ENCODE measurements around the gene MLLT3. TPM values are rescaled to one million over a fixed set of nuclear protein-coding genes. Genes with fewer than 3 reads are reported as not detected.

Gene MLLT3
- polyA plus RNA-seq, 1 experiment: 32.5 TPM

GRCh38 chr9:20507431-20507830 is 114.9 kb downstream of the MLLT3 start:
- CTCF ChIA-PET: no interaction called here
- H3K27me3 ChIP-seq (ENCODE audit: control insufficient read depth, insufficient read depth, low read length): no peaks in the 10 kb centered on the region
- H3K4me3 ChIP-seq (ENCODE audit: low read depth, low read length): no peak overlapping the region
- H3K27ac ChIP-seq (ENCODE audit: low read depth, low read length): no peak overlapping the region
- POLR2A ChIA-PET: no interaction called here
- no peak for TF ChIP-seq CTCF (IDR thresholded peaks at IDR 0.05; ENCODE audit: low read depth, low read length)
- no peak for DNase-seq (ENCODE audit: low read depth, low spot score)
- H3K9me3 ChIP-seq (ENCODE audit: control insufficient read depth, insufficient read depth, low read length): no peaks in the 10 kb centered on the region

- POLR2A ChIA-PET: no interaction called here
- TF ChIP-seq CTCF (IDR thresholded peaks at IDR 0.05; ENCODE audit: low read depth, low read length): no peak
- H3K4me3 ChIP-seq (ENCODE audit: low read depth, low read length): no peak overlapping the region
- H3K27me3 ChIP-seq (ENCODE audit: control insufficient read depth, insufficient read depth, low read length): no peaks in the 10 kb centered on the region
- CTCF ChIA-PET: no interaction called here
- no peak overlapping the region for H3K27ac ChIP-seq (ENCODE audit: low read depth, low read length)
- DNase-seq (ENCODE audit: low read depth, low spot score): no peak
- no peaks in the 10 kb centered on the region for H3K9me3 ChIP-seq (ENCODE audit: control insufficient read depth, insufficient read depth, low read length)
These were observed 116.0 kb downstream of the MLLT3 start for GRCh38 chr9:20506099-20506900.

- H3K4me3 ChIP-seq (ENCODE audit: low read depth, low read length): no peak overlapping the region
- no peaks in the 10 kb centered on the region for H3K9me3 ChIP-seq (ENCODE audit: control insufficient read depth, insufficient read depth, low read length)
- CTCF ChIA-PET: no interaction called here
- no peaks in the 10 kb centered on the region for H3K27me3 ChIP-seq (ENCODE audit: control insufficient read depth, insufficient read depth, low read length)
- DNase-seq (ENCODE audit: low read depth, low spot score): no peak
- TF ChIP-seq CTCF (IDR thresholded peaks at IDR 0.05; ENCODE audit: low read depth, low read length): no peak
- POLR2A ChIA-PET: no interaction called here
- no peak overlapping the region for H3K27ac ChIP-seq (ENCODE audit: low read depth, low read length)
These were observed 116.7 kb downstream of the MLLT3 start for GRCh38 chr9:20505574-20505973.

GRCh38 chr9:20504930-20505329 is 117.4 kb downstream of the MLLT3 start:
- no peak overlapping the region for H3K4me3 ChIP-seq (ENCODE audit: low read depth, low read length)
- no peak overlapping the region for H3K27ac ChIP-seq (ENCODE audit: low read depth, low read length)
- POLR2A ChIA-PET: interaction anchor here (0.7 kb wide), 1 partner anchor 23 kb away, joined by 4 read pairs; no protein-coding TSS in a partner anchor
- DNase-seq (ENCODE audit: low read depth, low spot score): no peak
- CTCF ChIA-PET: no interaction called here
- H3K9me3 ChIP-seq (ENCODE audit: control insufficient read depth, insufficient read depth, low read length): no peaks in the 10 kb centered on the region
- H3K27me3 ChIP-seq (ENCODE audit: control insufficient read depth, insufficient read depth, low read length): no peaks in the 10 kb centered on the region
- no peak for TF ChIP-seq CTCF (IDR thresholded peaks at IDR 0.05; ENCODE audit: low read depth, low read length)

GRCh38 chr9:20500101-20500500 is 122.2 kb downstream of the MLLT3 start:
- Histone ChIP-seq H3K27me3 (ENCODE audit: control insufficient read depth, insufficient read depth, low read length) (no peaks in the 10 kb centered on the region), H3K9me3 (ENCODE audit: control insufficient read depth, insufficient read depth, low read length) (no peaks in the 10 kb centered on the region), H3K4me3 (ENCODE audit: low read depth, low read length) (no peak overlapping the region), H3K27ac (ENCODE audit: low read depth, low read length) (no peak overlapping the region)
- DNase-seq (ENCODE audit: low read depth, low spot score): no peak
- ChIA-PET CTCF (no interaction called here), POLR2A (no interaction called here)
- TF ChIP-seq CTCF (IDR thresholded peaks at IDR 0.05; ENCODE audit: low read depth, low read length): no peak

All from AG04450 (cell line).